GF-D8 (cell line): ENCODE data around the gene TTYH3.
"Not testable (repeated sequence)": the region's sequence is repeated elsewhere in the genome, so short reads cannot be mapped to it uniquely, and the experiment has no call there.

Source experiments
- DNase-seq: peaks from one replicate; lab custom pipeline; 2025; lab: John Stamatoyannopoulos, UW

TTYH3 gene

DNA sequence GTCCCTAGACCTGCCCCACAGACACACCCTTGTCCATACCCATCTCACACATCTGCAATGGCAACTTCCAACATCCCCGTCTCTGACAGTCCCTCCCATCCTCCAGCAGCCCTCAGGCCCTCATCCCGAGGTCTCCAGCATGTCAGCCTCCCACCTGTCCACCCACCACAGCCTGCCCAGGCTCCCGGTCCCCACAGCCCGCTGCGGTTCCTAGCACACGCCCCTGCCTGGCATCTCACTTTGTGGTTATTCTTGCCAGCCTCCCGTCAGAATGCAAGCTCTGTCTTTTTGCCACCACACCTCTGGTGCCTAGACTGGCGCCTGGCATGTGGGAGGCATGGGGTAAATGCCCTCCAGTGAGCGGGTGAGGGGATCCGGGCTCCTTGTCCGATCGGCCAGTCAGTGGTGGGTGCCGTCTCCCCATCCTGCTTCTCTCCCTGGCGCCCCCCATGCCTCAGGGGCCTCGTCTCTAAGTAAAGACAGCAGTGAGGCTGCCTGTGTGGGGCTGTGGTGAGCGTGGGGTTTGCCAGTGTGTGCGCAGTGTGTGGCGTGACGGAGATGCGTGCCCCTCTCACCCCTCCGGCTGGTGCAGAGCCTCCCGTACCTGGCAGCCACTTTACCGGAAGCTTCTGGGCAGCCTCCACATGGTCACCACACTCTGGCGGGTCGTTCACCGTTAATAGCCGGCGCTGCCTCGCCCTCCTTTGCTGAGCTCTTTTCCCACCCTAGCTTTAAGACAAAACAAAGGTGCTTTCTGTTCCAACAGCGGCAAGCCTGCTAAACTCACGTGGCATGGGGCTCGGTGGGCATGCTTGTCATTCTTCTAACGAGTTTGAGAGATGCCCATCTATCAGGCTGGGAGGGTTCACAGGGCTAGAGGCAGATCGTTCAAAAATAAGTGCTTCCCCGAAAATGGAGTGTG lies 28.5 kb upstream of the TTYH3 start:
- DNase-seq = no peak

DNA sequence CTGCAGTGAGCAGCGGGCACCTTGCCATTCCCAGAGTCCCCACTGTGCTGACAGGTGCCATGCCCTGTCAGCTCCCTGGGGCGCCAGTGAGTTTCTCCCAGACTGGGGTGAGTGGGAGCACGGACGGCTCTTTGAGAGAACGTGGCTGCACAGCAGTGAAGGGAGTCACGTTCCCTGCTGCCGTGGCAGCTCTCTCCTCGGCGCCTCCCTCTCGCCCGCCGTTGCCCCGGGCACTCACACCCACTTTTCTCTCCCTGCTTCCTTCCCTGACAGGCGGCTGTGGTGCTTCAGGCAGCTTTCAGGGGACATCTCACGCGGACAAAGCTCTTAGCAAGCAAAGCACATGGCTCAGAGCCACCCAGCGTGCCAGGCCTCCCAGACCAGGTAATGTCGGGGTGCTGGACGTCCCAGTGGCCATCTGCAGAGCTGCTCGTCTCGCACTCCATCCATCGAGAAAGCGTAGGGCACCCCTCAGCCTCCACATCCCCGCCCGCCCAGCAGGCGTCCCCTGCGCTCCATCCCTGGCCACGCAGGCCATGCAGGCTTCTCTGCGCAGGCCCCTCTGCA lies 27.1 kb upstream of the TTYH3 start:
- DNase-seq = no peak

DNA sequence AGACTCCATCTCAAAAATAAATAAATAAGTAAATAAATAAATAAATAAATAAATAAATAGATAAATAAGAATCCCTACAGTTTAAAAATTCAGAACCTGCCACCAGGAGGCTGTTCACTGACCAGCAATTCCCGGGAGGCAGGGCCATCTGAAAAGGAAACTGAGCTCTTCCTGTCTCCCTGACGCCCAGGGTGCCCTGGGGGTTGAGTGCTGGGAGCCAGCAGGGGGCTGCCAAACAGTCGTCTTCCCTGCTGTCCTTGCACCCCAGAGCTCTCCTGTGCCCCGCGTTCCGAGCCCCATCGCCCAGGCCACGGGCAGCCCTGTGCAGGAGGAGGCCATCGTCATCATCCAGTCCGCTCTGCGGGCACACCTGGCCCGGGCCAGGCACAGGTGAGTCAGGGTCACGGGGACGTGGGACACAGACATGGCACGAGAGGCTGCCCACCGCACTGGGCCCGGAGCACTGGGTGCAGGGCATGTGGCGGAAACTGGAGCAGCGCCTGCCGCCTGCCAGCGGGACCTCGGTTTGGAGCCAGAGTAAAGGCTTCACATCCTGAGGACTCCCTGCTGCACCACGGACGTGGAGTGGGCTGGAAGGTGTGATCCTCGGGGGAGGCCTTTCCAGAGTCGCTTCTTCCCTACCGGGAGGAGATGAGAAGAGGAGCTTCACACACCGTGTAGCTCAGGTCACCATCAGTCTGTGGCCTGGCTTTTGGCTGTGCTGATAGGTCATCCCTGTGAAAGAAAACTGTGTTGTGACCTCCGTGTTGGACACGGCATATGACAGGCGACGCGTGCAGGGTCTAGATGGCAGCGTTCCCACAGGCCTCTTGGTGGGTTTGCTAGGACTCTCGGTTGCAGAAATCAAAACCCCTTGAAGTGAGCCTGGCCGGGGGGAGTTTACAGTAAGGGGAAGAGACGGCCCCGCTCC lies 25.9 kb upstream of the TTYH3 start:
- DNase-seq = no peak

DNA sequence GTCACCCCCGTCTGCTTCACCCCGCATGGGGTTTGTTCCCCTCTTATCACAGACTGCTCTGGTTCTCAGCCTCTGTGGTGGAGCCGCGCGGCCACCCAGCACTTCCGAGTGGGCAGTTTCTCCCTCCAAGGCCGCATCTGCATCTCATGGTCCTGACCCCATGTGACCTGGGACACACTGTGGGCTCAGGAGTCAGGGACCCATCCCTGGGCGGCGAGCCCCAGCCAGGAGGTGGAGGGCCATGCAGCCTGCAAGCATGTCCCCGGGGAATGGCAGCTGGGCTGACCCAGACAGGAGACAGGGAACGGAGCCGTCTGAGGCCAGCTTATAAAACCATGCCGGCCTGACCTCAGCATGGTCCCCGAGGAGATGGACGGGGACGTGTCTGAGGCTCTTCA lies 25.2 kb upstream of the TTYH3 start:
- DNase-seq = no peak

DNA sequence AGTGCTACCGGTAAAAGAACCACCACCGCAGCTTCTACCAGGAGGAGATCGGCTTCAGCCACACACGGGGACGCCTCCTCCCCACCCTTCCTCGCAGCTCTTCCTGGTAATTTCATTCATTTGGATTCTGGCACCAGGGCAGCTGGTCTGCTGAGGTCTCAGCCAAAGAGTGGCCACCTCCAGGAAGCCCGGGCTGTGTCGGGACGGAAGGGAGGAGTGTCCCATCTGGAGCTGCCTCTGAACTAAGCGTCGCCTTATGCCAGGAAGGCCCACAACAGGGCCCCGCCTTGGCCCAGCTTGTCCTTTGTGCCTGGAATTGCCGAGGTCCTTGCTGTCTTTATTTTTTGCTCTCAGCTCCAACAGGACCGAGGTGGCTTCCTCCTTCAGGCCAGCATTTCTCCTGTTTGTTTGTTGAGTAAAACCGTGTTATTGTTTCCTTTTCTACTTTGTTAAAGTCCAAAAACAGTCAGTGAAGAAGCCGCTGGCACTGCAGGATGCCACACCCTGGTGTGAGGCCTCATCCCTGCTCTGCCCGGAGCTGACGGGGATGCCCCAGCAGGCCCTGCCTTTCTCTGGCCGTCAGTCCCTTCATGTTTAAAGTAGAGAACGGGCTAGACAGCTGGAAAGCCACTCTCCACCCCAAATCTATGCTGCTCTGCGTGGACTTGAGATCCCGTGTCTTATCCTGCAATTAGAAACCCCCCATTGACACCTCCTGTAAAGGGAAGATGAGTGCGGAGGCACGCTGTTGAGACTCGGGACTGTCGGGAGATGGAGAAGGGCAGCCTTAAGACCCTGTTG lies 24.5 kb upstream of the TTYH3 start:
- DNase-seq = no peak

DNA sequence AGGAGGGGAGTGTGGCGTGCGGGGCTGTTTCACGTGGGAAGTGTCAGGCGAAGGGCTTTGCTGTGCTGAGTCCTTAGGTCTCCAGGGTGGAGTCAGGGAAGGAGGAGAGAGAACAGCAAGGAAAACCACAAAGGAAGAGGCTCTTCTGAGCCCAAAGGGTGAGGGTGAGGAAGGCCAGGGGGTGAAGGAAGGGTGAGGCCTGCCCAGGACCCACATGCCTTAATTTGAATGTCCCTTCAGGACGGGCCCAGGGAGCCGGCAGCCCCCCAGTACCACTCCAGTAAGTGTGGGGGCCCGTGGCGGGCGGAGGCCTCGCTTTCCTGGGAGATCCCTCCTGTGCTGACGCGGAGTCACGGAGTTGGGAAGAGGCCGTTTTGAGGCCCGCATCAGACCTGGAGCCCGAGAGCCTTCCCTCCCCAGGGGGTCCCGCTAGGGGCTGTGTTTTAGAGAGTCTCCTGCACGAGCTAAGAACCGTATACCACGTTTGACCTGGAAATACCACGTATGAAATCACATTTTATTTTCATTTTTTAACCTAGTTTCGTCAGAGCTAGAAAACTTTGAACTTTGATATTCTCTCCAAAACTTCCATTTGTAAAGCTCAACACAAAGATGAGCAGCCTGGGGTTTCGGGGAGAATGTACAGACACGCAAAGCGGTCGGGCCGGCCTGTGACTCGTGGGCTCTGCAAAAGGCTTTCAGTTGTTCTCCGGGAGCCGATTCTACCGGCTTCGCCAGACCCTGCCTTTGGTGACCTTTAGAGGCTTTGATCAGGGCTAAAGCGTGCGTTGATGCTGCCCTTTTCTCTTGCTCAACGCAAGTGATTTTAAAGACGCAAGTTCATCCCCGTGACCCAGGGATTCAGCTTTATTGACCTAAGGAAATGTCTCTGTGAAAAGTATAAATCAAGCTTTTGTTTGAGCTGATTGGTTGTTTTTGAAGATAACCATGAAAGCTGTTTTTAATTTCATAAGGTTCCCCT lies 23.6 kb upstream of the TTYH3 start:
- no peak for DNase-seq

DNA sequence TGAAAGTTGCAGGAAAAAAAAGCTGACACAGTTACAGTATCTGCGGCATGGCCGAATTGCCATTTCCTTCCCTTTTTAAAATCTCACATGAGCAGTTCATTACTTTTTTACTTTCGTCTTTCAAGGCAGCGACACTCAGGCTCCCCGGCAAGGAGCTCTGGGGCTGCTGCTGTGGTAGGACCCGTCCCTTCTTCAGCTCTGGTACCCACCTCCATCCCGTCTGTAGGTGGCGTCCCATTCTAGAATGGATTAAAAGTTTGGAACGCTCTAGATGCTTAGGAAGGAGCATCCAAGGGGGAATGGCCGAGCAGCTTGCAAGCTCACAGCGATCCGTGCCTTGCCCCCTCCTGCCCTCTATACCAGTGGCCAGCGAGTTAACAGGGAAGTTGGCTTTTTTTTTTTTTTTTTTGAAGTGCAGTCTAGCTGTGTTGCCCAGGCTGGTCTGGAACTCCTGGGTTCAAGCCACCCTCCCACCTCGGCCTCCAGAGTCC lies 22.8 kb upstream of the TTYH3 start:
- DNase-seq = peak; percentile 67

DNA sequence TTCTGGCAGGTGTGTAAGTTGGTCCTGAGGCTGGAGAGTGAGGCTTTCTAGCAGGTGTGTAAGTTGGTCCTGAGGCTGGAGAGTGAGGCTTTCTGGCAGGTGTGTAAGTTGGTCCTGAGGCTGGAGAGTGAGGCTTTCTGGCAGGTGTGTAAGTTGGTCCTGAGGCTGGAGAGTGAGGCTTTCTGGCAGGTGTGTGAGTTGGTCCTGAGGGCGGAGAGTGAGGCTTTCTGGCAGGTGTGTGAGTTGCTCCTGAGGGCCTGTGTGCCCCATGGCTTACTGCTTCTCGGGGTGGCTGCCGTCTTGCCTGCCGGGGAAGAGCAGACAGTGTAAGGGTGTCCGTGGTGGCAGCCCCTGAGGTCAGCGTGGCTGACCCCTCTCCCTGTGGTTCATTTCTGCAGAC lies 22.1 kb upstream of the TTYH3 start:
- not testable (repeated sequence) for DNase-seq

DNA sequence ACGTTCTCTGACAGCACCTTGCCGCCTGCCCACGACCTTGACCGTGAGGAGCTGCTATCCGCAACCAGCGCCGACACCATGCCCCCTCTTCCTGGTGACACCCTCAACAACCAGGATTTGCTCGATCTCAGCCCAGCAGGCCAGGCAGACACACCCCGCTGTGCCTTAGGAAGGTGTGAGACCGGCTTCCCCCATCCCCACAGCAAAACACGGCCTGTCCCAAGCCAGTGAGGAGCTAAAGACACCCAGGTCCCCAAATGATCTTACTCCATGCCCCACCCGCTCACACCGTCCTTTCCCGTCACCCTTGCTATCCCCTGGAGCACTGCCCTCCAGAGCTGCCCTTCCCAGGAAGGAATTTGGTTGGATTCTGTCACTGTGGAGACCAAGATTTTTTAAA lies 21.3 kb upstream of the TTYH3 start:
- DNase-seq = no peak

DNA sequence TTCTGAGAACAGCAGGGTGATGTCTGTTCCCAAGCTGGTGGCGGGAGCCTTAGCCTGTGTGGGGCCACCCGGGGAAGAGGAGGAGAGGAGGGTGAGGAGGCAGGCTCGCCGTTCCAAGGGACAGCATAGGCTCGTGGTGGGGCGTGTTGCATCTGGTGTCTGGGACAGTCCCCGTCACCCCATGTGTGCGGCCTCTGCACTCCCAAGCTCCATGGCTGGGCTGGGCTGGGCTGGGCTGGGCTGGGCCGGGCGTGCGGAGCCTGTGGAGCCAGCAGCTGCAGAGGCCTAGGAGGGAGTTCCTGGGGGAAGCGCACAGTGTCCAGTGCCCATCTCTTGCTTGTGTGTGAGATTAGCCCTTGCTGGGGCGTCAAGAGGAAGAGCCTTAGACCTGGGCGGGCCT lies 20.9 kb upstream of the TTYH3 start:
- no peak for DNase-seq

DNA sequence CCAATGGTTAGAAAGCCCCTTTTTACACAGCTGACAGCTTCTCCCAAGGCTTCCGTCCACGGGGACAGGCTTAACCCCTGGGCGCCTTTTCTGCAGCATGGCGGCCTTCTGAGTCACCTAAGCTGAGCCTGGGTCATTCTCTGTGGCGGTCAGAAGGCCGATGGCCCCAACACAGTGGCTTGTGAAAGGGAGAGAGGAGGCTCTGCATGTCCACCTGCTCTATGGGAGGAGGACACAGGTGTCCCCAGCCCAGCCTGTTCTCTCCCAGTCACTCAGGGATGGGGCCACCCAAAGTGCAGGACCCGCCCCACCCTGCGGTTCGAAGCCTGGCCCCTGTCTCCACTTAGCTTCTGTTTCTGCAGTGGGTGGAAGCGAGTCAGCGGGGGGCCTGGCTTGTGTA lies 20.4 kb upstream of the TTYH3 start:
- no peak for DNase-seq

DNA sequence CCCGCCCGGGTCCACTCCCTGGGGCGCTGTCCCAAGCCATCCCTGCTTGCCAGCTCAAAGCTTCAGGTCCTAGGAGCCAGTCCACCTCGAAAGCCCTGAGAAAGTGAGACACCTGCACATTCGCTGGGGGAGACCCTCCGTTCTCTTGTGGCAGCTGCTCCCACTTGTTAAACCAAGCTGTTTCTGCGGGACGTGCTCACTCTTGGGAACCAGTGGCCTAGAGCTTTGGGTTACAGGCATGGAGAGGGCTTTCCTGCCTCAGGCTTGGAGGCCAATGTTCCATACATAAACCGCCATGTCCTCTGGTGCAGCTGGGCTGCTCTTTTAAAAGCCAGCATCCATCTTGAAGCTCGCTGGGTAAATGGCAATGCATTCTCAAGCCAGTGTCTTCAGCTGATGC lies 19.9 kb upstream of the TTYH3 start:
- DNase-seq = no peak

DNA sequence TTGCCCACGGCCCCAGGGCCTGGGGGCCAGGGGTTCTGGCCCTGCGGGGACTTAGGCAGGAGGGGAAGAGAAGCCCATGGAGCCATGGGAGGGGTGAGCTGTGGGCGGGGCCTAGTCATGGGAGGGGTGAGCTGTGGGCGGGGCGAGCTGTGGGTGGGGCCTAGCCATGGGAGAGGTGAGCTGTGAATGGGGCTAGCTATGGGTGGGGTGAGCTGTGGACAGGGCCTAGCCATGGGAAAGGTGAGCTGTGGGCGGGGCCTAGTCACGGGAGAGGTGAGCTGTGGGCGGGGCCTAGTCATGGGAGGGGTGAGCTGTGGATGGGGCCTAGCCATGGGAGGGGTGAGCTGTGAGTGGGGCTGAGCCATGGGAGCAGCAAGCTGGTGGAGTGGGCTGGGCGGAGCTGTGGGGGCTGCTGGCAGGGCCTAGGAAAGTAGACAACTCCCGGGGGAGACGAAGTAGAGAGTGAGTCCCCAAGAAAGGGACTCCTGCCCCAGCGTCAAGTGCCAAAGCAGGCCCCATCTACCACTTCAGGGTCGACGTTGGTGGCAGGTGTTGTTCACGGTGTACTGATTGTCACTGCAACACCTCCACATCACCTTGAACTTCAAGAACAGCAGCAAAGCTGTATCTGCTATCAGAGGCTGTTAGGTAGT lies 19.2 kb upstream of the TTYH3 start:
- DNase-seq = no peak

DNA sequence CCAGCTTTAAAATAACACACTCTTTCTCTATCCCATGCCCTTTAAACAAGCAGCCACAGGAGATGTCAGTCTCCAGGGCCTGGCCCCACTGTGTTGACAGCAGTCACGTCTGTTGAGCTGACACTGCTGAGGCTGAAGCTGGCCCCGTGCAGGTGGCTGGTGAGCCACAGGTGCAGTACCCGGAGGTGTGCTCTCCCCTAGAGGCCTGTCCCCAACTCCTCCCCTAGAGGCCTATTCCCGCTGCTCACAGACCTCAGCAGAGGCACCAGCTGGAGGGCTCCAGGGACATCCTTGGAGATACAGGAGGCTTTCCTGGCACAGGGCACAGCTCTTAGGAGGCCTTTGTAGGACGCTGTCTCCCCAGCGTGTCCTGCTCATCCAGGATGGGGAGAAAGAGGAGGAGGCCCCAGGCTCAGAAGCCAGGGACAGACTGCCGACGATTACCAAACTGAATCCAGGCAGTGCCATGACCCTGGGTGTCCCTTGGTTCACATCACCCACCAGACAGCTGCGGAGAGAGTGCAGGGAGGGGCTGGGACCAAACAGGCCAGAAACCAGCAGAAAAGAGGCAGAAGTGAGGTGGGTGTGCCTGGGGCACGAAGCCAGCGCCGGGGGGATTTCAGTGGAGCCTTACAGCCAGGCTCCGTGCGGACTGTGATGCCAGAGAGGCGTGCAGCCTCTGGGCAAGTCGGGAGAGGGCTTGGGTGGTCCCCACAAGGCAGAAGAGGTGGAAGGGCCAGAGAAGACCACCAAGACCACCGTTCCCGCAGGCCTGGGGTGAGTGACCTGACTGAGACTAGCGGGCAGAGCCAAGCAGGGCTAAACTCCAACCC lies 18.5 kb upstream of the TTYH3 start:
- no peak for DNase-seq

DNA sequence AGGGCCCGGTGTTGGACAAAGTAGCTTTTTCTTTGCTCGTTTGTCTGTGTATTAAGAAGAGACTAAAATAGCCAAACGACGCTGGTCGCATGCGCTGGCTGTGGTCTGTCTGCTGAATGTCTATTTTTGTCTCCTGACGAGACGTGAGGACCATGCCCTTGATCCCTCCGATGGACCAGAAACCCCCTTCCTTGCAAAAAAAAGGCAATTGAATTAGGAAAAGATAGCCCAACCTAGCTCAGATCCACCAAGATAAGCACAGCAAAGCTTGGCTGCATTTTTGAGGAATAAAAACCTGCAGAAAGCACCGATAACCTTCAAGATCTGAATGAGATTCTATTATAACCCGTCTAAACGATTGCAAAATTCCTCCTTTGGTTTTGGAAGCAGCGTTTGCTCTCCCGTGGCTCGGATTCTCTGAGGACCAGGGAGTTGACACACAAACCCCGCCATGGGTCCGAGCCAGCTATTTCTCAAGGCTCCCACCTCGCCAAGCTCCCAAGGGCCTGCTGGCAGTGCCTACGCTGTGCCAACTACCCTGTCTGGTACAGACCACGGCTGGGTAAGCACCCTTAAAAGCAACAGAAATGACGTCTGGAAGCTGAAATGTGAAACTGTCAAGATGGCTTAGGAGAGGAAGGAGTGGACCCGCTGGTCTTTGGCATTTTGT lies 17.7 kb upstream of the TTYH3 start:
- no peak for DNase-seq

DNA sequence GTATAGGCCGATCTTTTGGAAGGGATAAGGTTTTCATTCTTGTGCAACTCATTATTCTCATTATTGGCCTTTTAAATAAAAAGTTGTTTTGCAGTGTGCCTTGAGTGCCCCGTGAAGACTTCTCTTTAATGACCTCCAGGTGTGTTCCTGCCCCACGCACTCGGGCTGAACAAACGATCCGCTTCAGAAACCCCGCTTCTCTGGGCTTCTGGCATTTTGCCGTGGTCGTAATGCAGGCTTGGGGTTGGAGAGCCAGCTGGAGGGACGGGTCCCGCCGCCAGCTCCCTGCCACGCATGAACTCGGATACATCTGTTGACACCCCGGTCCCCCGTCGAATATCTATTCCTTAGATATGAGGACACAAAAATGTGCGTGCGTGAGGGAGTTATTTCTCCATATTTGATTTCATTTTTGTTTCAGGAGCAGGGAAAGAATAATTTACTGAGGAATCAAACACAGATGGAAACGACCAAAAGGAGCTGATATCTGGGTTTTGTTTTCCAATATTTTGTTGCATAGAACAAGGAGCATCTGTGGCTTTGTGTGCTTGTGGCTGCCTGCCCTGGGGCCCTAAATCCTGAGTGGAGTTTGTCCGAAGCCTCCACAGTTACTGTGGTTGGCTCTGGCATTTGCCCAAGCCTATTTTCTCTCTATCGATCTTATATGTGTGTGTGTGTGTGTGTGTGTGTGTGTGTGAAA lies 17.0 kb upstream of the TTYH3 start:
- DNase-seq = no peak

DNA sequence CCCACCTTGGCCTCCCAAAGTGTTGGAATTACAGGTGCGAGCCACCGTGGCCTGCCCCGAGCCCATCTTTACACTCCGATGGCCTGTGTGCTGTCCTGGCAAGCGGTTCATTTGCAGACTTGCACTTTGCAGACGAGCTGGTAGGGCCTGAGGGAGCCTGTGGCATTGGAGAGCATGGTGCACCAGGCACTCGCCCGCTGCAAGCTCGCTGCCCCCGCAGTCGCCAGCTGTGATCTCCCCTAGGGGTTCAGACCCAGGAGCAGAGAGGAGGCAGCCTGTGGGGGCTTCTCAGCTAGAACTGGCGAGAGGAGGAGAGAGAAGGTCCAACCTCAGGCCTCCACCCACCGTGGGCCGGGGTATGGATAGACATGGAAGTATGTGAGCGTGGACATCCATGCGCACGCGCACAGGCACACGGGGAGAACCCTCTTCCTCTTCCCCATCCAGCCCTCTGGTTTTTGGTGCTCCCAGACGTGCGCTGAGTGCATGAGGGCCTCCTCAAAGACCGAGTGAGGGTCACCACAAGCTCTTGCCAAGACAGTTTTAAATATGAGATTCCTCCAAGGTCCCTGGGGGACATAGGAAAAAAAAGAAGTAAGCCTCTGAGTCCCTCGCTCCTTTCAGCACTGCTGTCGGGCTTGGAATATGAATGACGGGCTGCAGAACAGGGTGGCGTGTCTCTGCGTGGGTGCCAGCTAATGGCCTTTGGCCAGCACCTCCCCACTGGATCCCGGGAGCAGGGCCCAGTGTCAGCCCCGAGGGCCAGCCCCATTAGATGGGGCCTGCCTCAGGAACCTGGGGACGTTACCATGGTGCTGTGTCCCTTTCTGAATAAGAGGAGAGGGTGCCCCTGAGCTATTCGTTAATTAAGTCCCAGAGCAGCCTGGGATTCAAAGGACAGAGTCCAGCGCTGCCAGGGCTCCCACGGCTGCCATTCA lies 15.1 kb upstream of the TTYH3 start:
- no peak for DNase-seq
